Activated naive CD4-positive, alpha-beta T cell (primary cell): ENCODE measurements around the gene SLC2A10.

Source experiments
- DNase-seq, 4 experiments: peaks; one replicate each; lab custom pipeline; 2025; lab: John Stamatoyannopoulos, UW

The SLC2A10 gene

DNA sequence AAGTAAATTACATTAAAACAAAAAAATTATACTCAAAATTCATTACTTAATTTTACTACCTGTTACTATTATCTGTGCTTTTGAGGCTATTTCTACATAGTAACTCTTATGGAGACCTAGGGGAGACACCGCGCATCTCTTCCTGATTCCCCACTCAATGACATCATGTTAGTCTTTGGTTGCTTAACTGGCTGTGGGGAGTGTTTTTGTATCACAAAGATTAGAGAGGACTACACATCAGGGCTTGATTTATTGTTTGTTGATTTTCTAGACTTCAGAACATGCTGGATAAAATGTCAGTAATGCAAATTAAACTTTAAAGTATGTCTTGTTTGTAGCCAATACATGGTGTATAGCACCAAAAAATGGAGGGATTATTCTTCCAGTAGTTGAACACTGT lies 26.0 kb downstream of the SLC2A10 start:
- no peak for DNase-seq

DNA sequence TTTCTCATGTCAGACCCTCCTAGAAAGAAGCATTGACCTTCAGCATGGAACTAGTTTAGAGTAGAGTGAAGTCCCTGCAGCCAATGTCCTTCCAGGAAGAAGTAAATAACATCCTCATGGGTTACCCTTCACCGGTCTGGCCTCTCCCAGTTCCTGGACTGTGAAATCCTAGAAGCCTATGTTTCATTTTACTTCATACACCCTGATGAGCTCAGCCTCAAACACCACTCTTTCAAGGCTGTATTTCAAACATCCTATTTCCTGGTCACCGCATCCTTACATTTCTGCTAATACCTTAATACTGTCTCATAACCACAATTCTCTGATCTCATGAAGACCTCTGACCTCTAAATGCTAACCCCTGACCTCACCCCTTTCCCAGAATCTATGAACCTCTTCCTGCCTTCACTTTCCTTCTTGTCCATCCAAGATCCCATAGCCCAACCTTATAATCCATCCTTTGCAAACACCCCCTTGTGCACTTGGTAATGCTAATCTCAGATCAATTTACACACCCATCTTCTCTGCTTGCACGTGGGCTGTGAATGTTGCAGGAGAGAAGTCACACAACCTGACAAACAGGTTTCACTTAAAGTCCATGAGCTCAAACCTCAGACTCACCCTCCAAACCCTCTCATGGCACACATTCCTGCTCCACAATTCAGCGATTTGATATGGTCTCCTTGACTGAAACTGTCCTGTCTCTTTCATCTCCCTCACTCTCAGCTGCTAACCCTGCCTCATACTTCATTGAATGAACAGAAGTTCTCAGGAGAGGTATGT lies 30.2 kb downstream of the SLC2A10 start:
- DNase-seq: no peak

DNA sequence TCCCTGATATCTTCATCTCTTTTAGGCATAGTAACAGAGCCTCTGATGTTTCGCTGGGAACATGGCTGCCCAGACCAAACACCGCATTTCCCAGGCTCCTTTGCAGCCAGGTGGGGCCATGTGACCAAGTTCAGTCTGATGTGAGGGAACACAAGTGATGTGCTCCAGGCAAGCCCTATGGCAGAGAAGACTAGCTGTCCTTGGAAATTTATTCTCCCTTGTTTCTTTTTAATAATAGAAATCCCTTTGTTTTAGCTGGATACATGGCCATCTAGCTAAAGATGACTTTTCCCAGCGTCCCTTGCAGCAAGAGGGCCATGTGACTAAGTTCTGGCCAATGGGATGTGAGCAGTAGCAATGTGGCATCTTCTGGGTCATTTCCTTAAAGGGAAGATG lies 30.8 kb downstream of the SLC2A10 start:
- DNase-seq: no peak

DNA sequence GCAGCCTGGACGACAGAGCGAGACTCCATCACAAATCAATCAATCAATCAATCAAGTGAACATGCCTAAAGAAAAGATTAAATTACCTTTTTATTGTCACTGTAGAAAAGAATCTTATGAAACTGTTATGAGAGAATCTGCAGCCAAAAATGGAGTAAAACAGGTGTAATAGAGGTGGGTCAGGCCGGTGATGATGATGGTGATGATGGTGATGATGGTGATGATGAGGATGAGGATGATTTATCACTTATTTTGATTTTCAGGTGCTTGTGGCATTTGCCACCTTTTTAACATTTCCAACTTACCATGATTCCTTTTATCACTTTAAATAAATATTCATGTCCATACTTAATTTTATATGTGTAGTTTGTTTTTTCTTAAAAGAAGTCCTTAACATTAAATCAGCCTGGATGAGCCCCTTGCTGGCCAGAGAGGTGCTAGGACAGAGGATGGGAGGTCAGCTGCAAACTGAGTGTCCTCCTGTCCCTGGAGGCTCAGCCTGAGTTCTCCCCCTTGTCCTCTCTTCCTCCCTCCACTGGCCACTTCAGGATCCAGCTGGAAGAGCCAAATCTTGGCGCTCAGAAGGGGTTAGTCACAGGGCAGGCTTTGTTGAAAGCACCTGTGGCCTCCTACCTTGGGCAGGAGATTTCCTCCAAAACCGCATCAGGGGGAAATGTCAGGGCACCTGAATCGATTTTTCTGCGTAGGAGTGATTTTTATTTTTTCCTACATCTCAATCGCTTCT lies 32.6 kb downstream of the SLC2A10 start:
- no peak for DNase-seq

DNA sequence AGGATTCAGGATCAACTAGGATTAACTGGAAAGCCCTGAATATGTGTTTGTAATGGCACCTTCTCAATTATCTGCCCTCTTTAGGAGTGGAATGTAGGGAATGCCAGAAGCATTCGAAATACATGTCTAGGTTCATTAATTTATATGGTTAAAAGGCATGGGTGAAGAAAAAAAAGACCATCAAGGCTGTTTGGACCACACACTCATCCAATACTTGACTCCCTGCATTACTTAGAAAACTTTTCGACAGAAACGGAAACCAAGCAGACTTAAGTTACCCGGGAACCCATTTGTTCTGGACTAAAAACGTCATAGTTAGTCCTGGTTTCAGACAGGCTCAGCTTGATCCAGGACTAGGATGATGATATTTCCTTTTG lies 33.2 kb downstream of the SLC2A10 start:
- no peak for DNase-seq

DNA sequence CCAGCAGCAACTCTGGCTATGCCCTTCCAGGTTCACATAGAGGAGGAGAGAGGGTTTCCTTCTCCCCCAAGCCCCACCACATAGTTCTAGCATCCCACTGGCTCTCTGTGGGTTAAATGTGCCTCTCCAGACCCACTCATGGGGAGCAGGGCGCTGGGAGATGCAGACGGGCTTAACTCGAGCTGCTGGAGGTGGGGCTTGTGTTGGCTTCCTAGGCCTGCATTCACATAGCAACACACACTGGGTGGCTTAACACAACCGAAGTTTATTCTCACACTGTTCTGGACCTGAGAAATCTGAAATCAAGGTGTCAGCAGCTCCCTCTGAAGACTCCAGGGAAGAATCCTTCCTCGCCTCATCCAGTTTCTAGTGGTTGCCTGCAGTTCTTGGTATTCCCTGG lies 33.6 kb downstream of the SLC2A10 start:
- DNase-seq: no peak

DNA sequence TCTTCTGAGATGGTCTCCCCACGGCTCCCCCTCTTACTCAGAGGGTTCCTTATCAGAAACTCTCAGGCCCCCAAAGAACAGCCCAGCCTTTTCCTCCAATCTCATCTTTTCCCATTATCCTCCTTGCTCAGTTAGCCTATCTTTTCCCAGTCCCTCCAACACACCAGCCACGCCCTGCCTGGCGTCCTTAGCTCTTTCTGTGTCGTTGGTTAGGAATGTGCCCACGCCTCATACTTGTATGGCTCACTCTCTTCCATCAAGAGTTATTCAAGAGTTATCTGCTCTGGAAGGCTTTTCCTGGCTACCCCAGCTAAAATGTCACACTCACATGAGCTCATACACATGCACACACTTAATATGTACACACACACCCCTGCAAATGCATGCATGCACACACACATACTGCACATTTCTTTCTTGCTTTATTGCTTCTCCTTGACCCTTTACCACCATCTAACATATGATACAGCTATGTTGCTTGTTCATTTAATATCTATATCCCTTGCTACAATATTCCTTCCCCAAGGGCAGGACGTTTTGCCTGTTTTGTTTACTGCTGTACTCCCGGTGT lies 37.6 kb downstream of the SLC2A10 start:
- DNase-seq: no peak

DNA sequence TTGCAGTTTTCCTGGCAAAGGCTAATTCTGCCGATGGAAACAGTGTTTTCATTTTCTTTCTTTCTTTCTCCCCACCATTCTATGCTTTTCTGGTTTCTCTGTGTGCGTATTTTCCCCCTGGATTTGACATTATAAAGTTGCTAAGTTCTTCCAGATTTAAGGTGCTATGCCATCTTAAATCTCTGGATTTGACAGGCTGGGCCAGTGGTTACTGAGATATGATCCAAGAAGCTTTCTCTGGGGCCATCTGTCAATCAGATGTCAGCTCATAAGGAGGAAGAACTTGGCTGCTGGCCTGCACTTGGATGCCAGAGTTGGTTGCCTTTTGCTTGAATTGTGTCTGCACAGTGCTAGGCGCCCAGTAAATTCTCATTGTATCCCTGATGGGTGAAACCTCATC lies 39.7 kb downstream of the SLC2A10 start:
- no peak for DNase-seq

DNA sequence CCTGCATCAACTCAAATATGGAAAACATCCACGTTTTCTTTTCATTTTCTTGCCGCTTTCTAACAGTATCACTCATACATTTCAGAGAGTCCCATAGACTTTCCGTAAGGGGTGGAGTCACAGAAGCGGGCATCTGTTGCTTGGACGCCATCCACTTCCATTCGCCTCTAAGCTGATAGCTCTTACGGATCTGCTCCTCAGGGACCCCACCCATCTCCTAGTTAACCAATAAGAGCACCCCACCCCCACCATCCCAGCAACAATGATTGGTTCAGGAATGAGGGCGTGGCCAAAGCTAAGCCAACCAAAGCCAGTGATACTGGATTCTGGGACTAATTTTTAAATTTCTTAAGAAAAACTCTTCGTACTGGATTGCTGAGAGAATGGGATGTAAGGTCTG lies 42.4 kb downstream of the SLC2A10 start:
- DNase-seq: no peak

DNA sequence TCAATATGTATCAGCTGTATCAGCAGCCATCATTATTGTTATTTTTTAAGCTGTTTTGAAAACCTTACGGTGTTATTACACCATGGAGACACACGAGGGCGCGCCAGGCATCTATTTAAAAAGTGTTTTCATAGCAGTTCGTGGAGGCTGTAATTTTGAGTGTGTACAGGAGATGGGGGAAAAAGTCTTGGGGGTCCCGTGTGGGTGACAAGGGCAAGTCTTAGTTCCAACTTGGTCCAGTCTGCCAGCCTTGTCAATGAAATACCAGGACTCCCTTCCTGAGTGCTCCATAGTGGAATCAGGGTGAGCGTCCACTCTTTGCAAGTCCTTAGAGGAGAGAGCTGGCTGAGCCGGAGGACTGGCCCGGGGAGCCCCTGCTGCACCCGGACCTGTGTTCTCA lies 43.3 kb downstream of the SLC2A10 start:
- peak in 3 of 4 experiments; percentile 7 to 8 (median 7) for DNase-seq

DNA sequence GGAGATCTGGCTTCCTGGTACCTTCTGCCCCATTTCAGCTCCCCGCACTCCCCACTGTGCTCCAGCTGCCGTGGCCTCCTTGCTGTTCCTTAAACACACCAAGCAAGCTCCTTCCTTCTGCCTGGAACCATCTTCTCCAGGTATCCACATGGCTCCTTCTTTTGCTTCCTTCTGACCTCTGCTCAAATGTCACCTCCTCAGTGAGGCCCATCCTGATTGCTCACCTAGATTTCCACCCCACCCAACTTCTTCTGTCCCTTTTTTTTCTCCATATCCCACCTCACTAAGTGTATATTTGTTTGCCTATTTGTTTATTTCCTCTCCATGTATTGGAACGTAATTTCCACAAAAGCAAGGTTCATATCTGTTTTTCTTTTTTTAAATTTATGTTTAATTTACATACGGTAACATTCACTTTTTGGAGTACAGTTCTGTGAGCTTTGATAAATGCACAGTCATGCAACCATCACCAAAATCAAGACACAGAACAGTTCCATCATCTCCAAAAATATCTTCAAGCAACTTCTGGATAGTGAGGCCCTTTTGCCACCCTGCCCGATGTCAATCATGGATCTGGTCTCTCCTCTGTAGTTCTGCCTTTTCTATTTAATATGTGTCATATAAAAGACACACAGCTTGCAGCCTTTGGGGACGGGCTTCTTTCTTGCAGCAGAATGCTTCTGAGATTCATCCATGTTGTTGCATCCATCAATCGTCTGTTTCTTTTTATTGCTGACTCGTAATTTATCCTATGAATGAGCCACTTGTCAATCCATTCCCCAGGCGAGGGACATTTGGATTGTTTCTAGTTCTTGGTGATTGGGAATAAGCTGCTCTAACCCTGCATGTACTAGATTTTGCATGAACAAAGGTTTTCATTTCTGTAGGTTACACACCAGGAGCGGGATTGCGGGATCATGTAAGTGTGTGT lies 46.3 kb downstream of the SLC2A10 start:
- no peak for DNase-seq

DNA sequence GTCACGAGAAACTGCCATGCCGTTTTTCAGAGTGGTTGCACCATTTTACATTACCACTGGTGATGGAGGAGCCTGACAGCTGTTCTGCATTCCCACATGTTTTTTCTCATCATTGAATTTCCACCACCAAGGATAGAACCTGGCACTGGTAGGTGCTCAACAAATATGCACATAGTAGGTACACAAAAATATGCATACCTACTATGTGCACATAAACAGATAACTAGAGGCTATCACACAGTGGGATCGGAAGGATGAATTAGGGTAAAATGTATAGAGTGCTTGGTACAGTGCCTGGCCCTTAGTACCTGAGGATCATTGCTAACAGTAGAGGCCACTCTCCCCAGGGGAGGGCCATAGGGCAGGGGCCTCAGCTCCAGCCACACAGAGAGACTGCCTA lies 47.0 kb downstream of the SLC2A10 start:
- no peak for DNase-seq

DNA sequence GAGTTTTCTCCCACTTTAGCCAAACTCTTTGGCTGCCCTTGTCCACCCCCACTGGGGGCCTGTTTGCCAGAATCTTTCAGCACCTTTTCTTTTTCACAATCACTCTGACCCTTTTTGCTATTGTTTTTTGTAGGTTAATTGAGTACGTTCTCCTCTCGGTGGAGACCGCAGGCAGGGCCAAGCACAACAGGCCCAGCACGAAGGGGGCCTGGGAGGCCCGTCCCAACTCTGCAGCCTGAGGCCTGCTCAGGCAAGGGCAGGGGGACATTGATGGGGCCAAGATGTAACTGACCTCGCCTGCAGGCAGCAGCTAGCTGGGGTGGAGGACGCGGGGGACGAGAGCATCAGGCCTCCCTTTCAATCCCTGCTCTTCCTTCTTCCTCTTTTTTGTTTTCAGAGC lies 47.7 kb downstream of the SLC2A10 start:
- no peak for DNase-seq

DNA sequence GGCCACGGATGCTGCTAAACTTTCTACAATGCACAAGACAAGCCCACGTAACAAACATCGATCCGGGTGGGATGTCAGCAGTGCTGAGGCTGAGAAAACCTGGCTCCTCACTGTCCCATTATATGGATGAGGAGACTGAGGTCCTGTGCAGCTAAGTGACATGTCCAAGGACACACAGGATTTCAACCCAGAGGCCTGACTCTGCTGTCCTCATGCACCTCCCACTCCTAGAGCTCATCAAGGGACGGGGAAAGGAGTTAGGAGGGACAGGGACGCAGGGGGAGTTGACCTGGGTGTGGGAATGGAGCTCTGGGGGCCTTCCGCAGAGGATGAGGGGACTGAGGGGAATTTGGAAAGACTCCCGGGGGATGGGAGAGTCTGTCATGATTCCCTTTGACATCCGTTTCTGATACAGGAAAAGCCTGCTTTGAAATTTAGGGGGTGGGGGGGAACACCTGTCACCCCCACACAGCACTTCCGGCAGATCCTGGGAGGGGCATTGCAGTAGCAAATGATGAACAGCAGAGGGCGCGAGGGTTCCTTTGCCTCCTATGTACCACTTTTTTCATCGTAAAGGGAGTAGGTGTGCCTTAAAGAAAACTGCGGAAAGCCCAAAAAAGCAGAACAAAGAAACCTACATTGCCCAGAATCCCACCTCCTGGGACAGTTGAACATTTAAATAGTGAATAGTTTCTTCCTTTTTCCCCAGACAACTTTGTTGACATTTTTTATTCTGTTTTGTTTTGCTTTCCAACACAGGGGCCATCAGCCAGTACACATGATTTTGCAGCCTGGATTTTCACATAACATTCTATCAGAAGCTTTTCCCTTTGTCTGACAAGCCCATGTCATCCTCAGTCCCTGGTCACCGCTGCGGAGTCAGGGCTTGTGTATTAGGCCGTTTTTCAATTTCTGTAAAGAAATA lies 48.6 kb downstream of the SLC2A10 start:
- DNase-seq: peak in 3 of 4 experiments; percentile 7 to 27 (median 13)

DNA sequence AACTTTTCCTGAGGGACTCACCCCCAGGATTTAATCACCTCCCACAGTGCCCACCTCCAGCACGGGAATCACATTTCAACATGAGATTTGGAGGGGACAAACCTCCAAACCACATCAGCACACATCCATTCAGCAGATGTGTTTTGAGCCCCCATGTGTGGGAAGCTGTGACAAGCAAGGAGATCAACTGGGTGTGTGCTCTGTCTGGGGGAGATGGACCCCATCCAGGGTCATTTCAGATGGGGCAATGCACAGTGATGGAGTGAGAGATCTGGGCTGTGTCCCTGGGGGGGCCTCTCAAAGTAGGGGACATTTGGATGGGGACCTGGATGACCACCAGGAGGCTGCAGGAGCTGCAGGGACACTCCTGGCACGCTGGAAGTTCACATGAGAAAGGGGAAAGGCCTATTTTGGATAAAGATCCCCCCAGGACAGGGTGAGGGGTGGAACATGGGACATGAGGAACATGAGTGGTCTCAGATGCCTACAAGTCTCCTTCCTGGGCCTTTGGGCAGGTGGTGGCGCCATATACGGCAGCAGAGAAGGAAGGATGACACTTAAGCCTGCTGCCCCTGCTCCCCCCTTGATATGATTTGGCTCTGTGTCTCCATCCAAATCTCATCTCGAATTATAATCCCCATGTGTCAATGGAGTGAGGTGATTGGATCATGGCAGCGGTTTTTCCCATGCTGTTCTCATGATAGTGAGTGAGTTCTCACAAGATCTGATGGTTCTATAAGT lies 49.6 kb downstream of the SLC2A10 start:
- no peak for DNase-seq

DNA sequence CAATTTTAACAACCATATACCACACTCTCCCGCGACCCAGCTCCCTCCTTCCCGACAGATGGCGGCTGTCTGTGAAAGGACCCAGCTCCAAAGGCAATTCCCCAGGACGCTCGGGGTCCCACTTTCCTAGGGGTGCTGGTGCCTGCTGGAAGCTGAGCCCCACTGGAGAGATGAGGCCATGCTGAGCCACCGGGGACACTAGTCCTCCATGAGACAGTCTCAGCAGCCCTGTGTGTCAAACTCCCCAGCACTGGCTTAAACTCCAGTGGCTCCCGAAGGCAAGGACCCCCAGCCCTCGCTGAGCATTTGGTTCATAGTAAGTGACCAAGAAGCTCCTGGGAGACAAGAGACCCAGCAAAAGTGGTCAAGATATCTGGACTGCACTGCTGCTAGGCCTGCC lies 52.1 kb downstream of the SLC2A10 start:
- no peak for DNase-seq

DNA sequence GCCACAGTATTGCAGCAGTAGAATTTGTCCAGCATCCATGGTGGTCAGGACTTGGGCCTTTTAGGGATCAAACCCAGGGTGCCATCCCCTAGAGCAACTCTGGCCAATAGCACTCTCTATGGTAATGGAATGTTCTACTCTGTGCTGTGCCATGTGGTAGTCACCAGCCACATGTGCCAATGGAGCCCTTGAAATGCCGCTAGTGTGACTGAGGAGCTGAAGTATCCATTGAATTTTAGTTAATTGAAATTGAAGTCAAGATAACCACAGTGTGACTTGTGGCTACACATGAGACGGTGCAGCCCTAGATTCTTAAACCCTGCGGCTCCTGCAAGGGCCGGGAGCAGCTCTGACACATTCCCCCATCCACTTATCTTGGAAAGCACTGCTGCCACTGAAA lies 54.6 kb downstream of the SLC2A10 start:
- DNase-seq: no peak

DNA sequence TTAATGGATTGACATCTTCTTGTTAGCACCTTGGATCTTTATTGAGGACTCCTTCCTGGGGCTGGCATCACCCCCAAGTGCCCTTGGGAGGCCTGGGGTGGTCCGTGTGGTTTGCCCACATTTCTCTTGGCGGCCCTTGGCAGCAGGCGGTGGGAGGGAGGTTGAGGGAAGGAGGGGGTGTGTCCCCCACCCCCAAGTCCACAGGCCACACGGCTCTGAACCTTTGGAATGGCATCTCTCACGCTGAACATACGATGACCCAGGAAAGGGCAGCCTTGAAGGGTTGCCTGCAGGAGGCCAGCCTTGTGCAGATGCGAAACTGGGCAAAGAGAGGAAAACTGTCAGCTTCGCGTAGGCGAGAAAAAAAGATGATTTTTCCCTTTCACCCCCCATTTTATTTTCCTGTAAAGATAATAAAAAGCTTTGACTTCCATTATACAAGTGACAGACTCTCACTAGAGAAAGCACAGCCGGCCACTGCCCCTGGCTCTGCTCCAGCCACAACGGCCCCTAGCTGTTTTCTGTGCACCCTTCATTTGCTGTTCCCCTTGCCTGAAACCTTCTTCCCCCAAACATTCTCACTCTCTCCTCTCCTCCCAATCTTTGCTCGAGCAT lies 56.2 kb downstream of the SLC2A10 start:
- DNase-seq: no peak

DNA sequence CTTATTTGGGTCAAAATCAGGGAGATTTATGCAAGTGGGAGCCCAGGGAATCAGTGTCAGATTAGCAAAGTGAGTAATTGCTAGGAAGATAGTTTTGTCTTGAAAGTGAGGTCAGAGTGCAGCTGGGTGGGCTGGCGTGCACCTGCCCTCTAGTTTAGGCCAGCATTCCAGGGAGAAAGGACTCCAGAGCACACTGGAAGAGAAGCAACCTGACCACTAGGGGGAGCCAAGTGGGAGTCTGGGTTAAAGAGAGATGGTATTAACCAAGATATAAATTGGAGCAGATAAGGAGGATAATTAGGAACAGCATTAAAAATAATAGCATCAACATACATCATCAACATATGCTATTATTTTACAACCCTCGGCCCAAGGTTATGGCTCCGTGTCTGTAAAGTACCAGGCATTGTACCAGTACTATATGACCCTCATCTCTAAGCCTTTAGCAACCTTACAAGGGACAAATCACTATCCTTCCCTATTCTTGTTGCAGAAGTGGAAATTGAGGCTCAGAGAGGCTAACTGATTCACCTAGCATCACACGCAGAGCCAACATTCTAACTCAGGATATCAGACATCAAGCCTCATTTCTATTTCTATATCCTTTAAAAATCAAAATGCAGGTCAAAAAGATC lies 57.8 kb downstream of the SLC2A10 start:
- no peak for DNase-seq
